SK-N-SH (cell line): Measurements from ENCODE around the gene ASAP2.

Source experiments
- CTCF ChIP-seq: fragments of 200-600 bp; sonication (generic); IDR thresholded peaks from 2 replicates; pipeline ENCODE4 v1.6.1; 2017; ENCODE audit warnings: antibody characterized with exemption, mild to moderate bottlenecking, moderate library complexity
- FOSL2 ChIP-seq: IDR thresholded peaks from 2 replicates; pipeline ENCODE4 v1.4.0; 2012; ENCODE audit warnings: low read depth, mild to moderate bottlenecking, moderate library complexity, borderline replicate concordance
- GATA2 ChIP-seq: sonication (generic); formaldehyde crosslinking; IDR thresholded peaks from 2 replicates; pipeline ENCODE4 v1.5.0; 2020; ENCODE audit warnings: mild to moderate bottlenecking, missing genetic modification reagents
- IRF3 ChIP-seq: fragments of 150-350 bp; IDR thresholded peaks from 2 replicates; pipeline ENCODE4 v1.6.1; 2016; ENCODE audit warnings: mild to moderate bottlenecking, low read depth, low read length
- PBX3 ChIP-seq: IDR thresholded peaks from 2 replicates; pipeline ENCODE4; 2012
- REST ChIP-seq: IDR thresholded peaks from 2 replicates; pipeline ENCODE4 v1.6.1; 2012; ENCODE audit warnings: mild to moderate bottlenecking, low read depth, low read length, moderate library complexity
- YY1 ChIP-seq: IDR thresholded peaks from 2 replicates; pipeline ENCODE4 v1.4.0; 2012; ENCODE audit warnings: low read depth, mild to moderate bottlenecking

GRCh38 chr2:9232166-9232479 lies 25.5 kb downstream of the ASAP2 start:
- TF ChIP-seq FOSL2 = no peak
- TF ChIP-seq GATA2 = no peak
- no peak for TF ChIP-seq CTCF
- no peak for TF ChIP-seq IRF3
- TF ChIP-seq PBX3 = no peak
- TF ChIP-seq YY1 = no peak
- TF ChIP-seq REST = no peak
